ENCODE data around the gene MAP2K6.

Gene MAP2K6

DNA sequence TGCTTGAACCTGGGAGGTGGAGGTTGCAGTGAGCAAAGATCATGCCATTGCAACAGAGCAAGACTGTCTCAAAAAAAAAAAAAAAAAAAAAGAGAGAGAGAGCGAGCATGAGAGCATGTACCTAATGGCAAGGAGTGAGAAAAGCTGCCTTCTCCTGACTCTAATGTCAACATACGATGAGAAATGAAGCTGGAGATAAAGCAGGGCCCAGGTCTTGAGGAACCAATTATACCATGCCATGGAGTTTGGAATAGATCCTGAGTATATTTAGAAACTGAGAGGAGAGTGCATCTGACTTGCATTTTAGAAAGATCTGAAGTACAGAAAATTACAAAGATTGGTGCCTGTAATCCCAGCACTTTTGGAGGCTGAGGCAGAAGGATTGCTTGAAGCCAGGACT is 3.8 kb upstream of the MAP2K6 start:
- TF ChIP-seq, protein P1, sequence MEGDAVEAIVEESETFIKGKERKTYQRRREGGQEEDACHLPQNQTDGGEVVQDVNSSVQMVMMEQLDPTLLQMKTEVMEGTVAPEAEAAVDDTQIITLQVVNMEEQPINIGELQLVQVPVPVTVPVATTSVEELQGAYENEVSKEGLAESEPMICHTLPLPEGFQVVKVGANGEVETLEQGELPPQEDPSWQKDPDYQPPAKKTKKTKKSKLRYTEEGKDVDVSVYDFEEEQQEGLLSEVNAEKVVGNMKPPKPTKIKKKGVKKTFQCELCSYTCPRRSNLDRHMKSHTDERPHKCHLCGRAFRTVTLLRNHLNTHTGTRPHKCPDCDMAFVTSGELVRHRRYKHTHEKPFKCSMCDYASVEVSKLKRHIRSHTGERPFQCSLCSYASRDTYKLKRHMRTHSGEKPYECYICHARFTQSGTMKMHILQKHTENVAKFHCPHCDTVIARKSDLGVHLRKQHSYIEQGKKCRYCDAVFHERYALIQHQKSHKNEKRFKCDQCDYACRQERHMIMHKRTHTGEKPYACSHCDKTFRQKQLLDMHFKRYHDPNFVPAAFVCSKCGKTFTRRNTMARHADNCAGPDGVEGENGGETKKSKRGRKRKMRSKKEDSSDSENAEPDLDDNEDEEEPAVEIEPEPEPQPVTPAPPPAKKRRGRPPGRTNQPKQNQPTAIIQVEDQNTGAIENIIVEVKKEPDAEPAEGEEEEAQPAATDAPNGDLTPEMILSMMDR (IDR thresholded peaks at IDR 0.05; ENCODE audit: borderline replicate concordance, control extremely low read depth, extremely low read depth, insufficient read depth, missing control alignments) = no peak
- no peak for DNase-seq (ENCODE audit: low spot score)
- in situ Hi-C loops (cut with MboI; ENCODE audit: low sequenced_read_pairs, unreplicated experiment) = no loop called here

DNA sequence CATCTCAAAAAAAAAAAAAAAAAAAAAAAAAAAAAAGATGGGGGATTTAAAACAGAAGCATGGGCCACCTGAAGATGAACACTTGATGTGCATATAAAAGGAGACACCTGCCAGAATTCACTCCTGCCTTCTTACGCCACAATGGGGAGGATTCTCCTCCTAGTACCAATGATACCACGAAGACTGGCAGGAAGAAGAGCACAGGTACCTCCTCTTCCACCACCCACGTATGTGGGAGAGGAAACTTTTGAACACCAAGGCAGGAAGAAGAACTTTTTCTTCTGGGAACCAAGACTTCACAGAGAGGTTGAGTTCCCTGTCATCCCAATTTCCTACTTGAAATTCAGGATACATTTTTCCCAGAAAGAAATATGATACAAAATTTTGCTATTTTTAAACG is 2.7 kb upstream of the MAP2K6 start:
- TF ChIP-seq, protein P1 (IDR thresholded peaks at IDR 0.05; ENCODE audit: borderline replicate concordance, control extremely low read depth, extremely low read depth, insufficient read depth, missing control alignments) = no peak
- in situ Hi-C loops (cut with MboI; ENCODE audit: low sequenced_read_pairs, unreplicated experiment) = no loop called here
- DNase-seq (ENCODE audit: low spot score) = no peak

DNA sequence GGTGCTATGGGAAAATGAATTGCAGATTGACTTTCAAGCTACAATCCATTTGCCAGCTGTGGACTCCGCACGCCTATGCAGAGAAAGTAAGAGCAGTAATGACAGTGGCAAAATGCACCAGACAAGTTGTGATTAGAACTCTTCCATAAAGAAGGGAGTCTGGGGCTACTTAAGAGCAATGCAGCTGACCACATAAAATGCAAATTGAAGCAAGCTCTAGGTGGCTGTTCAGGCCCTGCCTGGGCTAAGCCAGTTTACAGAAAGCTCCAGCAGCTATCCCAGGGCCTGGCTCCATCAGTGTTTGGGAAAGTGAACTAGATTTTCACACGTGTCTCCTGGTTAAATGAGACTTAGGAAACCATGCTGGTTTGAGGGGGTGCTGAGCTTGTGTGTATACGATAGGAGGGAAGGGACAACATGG is 2.2 kb upstream of the MAP2K6 start:
- in situ Hi-C loops (cut with MboI; ENCODE audit: low sequenced_read_pairs, unreplicated experiment) = no loop called here
- TF ChIP-seq, protein P1 (IDR thresholded peaks at IDR 0.05; ENCODE audit: borderline replicate concordance, control extremely low read depth, extremely low read depth, insufficient read depth, missing control alignments) = no peak
- DNase-seq (ENCODE audit: low spot score) = no peak

DNA sequence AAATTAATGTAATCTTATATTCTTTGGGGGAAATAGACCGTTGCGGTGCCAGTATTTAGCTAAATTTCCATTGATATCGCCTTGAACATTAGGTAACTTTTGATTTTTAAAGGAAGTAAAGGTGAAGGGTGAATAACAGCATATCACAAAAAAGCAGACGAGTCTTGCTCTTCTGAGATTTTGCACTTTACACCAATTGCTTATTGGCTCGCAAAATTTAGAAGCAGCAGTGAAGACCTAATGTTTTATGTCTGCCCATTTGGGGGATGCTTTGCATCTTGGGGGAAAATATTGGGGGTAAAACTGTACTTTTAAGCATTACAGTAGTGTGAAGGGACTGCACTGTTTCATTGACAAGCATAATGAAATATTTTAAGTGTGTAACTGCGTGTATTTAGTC is 934 bp downstream of the MAP2K6 start:
- in situ Hi-C loops (cut with MboI; ENCODE audit: low sequenced_read_pairs, unreplicated experiment) = no loop called here
- DNase-seq (ENCODE audit: low spot score) = no peak
- TF ChIP-seq, protein P1 (IDR thresholded peaks at IDR 0.05; ENCODE audit: borderline replicate concordance, control extremely low read depth, extremely low read depth, insufficient read depth, missing control alignments) = no peak

DNA sequence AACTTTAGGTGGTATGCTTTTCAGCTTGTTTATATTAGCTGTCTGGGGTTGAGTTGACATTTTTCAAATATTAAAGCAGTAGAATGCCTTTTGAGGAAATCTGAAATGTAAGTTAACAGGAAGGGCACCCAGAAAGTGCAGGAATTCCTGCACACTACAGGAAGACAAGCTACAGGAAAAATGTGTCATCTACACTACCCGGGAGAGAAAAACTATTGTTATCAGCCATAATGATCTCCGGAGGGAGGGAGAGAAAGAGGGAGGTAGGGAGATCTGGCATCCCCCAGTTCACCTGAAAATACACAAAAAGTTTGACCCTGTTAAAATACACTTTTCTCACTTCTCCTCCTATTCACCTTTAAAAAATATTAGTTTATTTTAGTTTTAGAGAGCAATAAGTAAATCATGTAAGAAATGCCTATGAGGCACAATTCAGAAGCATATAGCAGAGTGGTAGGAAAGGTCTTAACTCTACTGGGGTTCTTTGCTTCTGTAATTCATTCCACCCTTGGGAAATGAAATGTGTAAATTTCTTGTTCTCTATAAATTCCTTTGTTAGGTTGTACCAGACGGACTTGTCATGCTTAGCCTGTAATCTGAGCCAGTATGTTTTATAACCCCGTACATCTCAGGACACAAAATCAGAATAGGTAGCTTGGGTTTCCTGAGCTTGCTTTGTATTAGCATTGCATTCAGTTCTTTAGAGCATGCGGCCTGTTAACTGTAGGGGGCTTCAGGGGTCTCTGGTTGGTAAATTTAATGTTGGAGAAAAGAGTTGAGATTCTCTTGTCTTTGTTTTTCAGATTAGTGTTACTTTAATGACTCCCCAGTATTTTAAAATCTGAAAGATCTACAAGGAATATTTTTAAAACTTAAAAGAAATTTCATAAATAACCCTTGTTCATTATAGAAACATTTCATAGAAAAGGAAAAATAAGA is 3.3 kb downstream of the MAP2K6 start:
- TF ChIP-seq, protein P1 (IDR thresholded peaks at IDR 0.05; ENCODE audit: borderline replicate concordance, control extremely low read depth, extremely low read depth, insufficient read depth, missing control alignments) = no peak
- DNase-seq (ENCODE audit: low spot score) = no peak
- in situ Hi-C loops (cut with MboI; ENCODE audit: low sequenced_read_pairs, unreplicated experiment) = no loop called here

DNA sequence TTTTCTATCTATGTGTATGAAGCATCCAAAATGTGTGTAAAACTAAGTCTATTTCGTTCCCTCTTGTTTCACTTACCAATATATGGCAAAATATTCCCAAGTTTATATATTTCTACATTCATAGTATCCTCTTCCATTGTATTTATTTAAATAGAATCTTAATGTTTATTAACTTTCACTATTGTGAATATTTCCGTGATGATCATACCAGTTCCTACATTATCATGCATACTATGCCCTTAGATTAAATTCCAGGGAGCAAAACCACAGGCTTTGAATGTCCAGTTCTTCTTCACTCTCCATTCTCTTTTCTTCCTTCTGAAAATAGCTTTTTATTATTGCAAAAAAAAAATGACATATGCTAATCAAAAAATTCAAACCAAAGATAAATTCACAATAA is 4.0 kb downstream of the MAP2K6 start:
- in situ Hi-C loops (cut with MboI; ENCODE audit: low sequenced_read_pairs, unreplicated experiment) = no loop called here
- DNase-seq (ENCODE audit: low spot score) = no peak
- TF ChIP-seq, protein P1 (IDR thresholded peaks at IDR 0.05; ENCODE audit: borderline replicate concordance, control extremely low read depth, extremely low read depth, insufficient read depth, missing control alignments) = no peak

Data from GM13976 (cell line).